Left hindlimb (tissue), 1 donor: ENCODE results near the gene TOLLIP.
"Not testable (repeated sequence)": the region's sequence is repeated elsewhere in the genome, so short reads cannot be mapped to it uniquely, and the experiment has no call there.

Source experiments
- DNase-seq: peaks from one replicate; pipeline ENCODE4 v3.0.0-alpha.2; 2018

The TOLLIP gene

GRCh38 chr11:1309498-1310317 is at the start of gene TOLLIP:
TSS of gene TOLLIP (minus strand) at chr11:1309632. CDS start at chr11:1309498, 134 bp downstream.
- DNase-seq: peak; percentile 97

- not testable (repeated sequence) for DNase-seq
These were observed 49.5 kb upstream of the TOLLIP start for GRCh38 chr11:1358931-1359330.

GRCh38 chr11:1358286-1358685 is 48.9 kb upstream of the TOLLIP start:
- DNase-seq: no peak

GRCh38 chr11:1356478-1356960 is 47.1 kb upstream of the TOLLIP start:
- DNase-seq: no peak

GRCh38 chr11:1356007-1356435 is 46.6 kb upstream of the TOLLIP start:
- no peak for DNase-seq

GRCh38 chr11:1354125-1354938 is 44.9 kb upstream of the TOLLIP start:
- DNase-seq: no peak

GRCh38 chr11:1353383-1354124 is 44.1 kb upstream of the TOLLIP start:
- no peak for DNase-seq

GRCh38 chr11:1352696-1353382 is 43.4 kb upstream of the TOLLIP start:
- no peak for DNase-seq

GRCh38 chr11:1351278-1351937 is 42.0 kb upstream of the TOLLIP start:
- DNase-seq: no peak

GRCh38 chr11:1350086-1350725 is 40.8 kb upstream of the TOLLIP start:
- no peak for DNase-seq

GRCh38 chr11:1349327-1350041 is 40.1 kb upstream of the TOLLIP start:
- no peak for DNase-seq

- DNase-seq: no peak
These were observed 39.4 kb upstream of the TOLLIP start for GRCh38 chr11:1348796-1349326.

GRCh38 chr11:1348146-1348795 is 38.8 kb upstream of the TOLLIP start:
- DNase-seq: no peak

- DNase-seq: not testable (repeated sequence)
These were observed 38.1 kb upstream of the TOLLIP start for GRCh38 chr11:1347411-1347999.

GRCh38 chr11:1346669-1347390 is 37.4 kb upstream of the TOLLIP start:
- no peak for DNase-seq

- DNase-seq: no peak
These were observed 36.5 kb upstream of the TOLLIP start for GRCh38 chr11:1345737-1346513.

GRCh38 chr11:1344056-1344635 is 34.7 kb upstream of the TOLLIP start:
- DNase-seq: no peak
